HCT116 (cell line): ENCODE results near the gene CYP26B1. TPM values are rescaled to one million over a fixed set of nuclear protein-coding genes. Genes with fewer than 3 reads are reported as not detected.

Experiments used
- ATAC-seq: fragments of 200-7000 bp; cut with Tn5 transposase; 2 replicates; pipeline ENCODE4 v1.9.1; 2020; ENCODE audit warnings: mild to moderate bottlenecking, moderate library complexity
- BruUV-seq: library from RNA; stranded (reverse); fragments of 400-500 nt; replicated peaks from 2 replicates; lab custom pipeline; 2021; lab: Mats Ljungman, UMichigan
- CTCF ChIA-PET: fragments of 300-600 bp; sonication (Branson Sonifier 250); formaldehyde crosslinking; loops from one replicate; lab custom pipeline; 2021; ENCODE audit warnings: antibody characterized with exemption; lab: Charles Lee
- POLR2A ChIA-PET: fragments of 300-600, 350-600 bp; sonication (Branson Sonifier 250); formaldehyde crosslinking; loops from one replicate; lab custom pipeline; 2021; ENCODE audit warnings: antibody characterized with exemption; lab: Charles Lee
- RAD21 ChIA-PET, 2 experiments: fragments of 300-600 bp; sonication (Branson Sonifier 250); formaldehyde crosslinking; loops; one replicate each; lab custom pipeline; 2023; ENCODE audit warnings: low total read pairs in 2 of 2; ENCODE audit not compliant: uncharacterized antibody in 2 of 2, unreplicated experiment in 2 of 2, low non-redundant PET in 1 of 2; lab: Charles Lee
- DNase-seq: peaks from one replicate; pipeline ENCODE4 v3.0.0-alpha.2; 2010; ENCODE audit warnings: low read depth, low spot score
- H2AFZ ChIP-seq: fragments of 200-600 bp; shearing (Covaris generic), sonication (generic); 2 replicates; pipeline ENCODE4 v1.6.1; 2017; ENCODE audit warnings: low read depth, mixed run types, mixed read lengths, antibody characterized with exemption, low read length; ENCODE audit not compliant: poor library complexity, severe bottlenecking
- H3K27ac ChIP-seq: 2 replicates; pipeline ENCODE4 v1.5.1; 2012; ENCODE audit warnings: low read depth, low read length
- H3K27me3 ChIP-seq: fragments of 200-600 bp; sonication (generic); 2 replicates; pipeline ENCODE4 v1.6.1; 2016; ENCODE audit warnings: mixed run types, low read length, mixed read lengths; ENCODE audit not compliant: insufficient read depth
- H3K36me3 ChIP-seq, 2 experiments: fragments of 200-500 bp in 1 of 2; fragments of 200-600 bp in 1 of 2; sonication (Bioruptor generic) in 1 of 2; sonication (generic) in 1 of 2; 2 replicates each; pipeline versions ENCODE4 v1.5.1 to v1.6.1; 2014 to 2016; ENCODE audit warnings: low read length in 2 of 2, inconsistent platforms in 1 of 2, mixed read lengths in 1 of 2, mixed run types in 1 of 2; ENCODE audit not compliant: insufficient read depth in 2 of 2, control insufficient read depth in 1 of 2
- H3K4me1 ChIP-seq, 2 experiments: fragments of 200-600 bp in 1 of 2; sonication (generic) in 1 of 2; 2 replicates each; pipeline versions ENCODE4 v1.5.1 to v1.6.1; 2012 to 2017; ENCODE audit warnings: low read length in 2 of 2, inconsistent platforms in 1 of 2, mild to moderate bottlenecking in 1 of 2, mixed read lengths in 1 of 2, mixed run types in 1 of 2, moderate library complexity in 1 of 2; ENCODE audit not compliant: insufficient read depth in 2 of 2, control insufficient read depth in 1 of 2
- H3K4me2 ChIP-seq: fragments of 200-600 bp; sonication (generic); 2 replicates; pipeline ENCODE4 v1.6.1; 2017; ENCODE audit warnings: mixed run types, low read length, mixed read lengths
- H3K4me3 ChIP-seq, 2 experiments: fragments of 200-600 bp in 1 of 2; sonication (generic) in 1 of 2; replicated peaks in 1 of 2; 2 replicates each; pipeline ENCODE4 v1.5.1; 2011 to 2016; ENCODE audit warnings: low read length in 2 of 2, control low read depth in 1 of 2, low read depth in 1 of 2, mild to moderate bottlenecking in 1 of 2, mixed read lengths in 1 of 2, mixed run types in 1 of 2
- H3K79me2 ChIP-seq: fragments of 200-600 bp; sonication (generic); 2 replicates; pipeline ENCODE4 v1.6.1; 2017; ENCODE audit warnings: mild to moderate bottlenecking, mixed run types, low read length, moderate library complexity, mixed read lengths; ENCODE audit not compliant: insufficient read depth
- H3K9ac ChIP-seq: fragments of 200-600 bp; sonication (generic); 2 replicates; pipeline ENCODE4 v1.6.1; 2016; ENCODE audit warnings: low read length, mixed read lengths
- H3K9me2 ChIP-seq: fragments of 200-600 bp; sonication (generic), shearing (Covaris generic); 2 replicates; pipeline ENCODE4 v1.6.1; 2017; ENCODE audit warnings: mixed run types, mild to moderate bottlenecking, moderate library complexity; ENCODE audit not compliant: insufficient read depth
- H3K9me3 ChIP-seq, 2 experiments: fragments of 200-500 bp in 1 of 2; fragments of 200-600 bp in 1 of 2; sonication (Bioruptor generic) in 1 of 2; sonication (generic) in 1 of 2; 2 replicates each; pipeline ENCODE4 v1.6.1; 2014 to 2017; ENCODE audit warnings: low read length in 2 of 2, mixed read lengths in 2 of 2, inconsistent platforms in 1 of 2, low read depth in 1 of 2, mild to moderate bottlenecking in 1 of 2, mixed run types in 1 of 2, moderate library complexity in 1 of 2; ENCODE audit not compliant: control insufficient read depth in 1 of 2, insufficient read depth in 1 of 2
- H4K20me1 ChIP-seq: fragments of 200-600 bp; sonication (generic), shearing (Covaris generic); 2 replicates; pipeline ENCODE4 v1.6.1; 2017; ENCODE audit warnings: mixed run types, mild to moderate bottlenecking, moderate library complexity; ENCODE audit not compliant: insufficient read depth
- CBX3 ChIP-seq: IDR thresholded peaks from 2 replicates; pipeline ENCODE4 v1.6.1; 2012; ENCODE audit warnings: low read depth
- CEBPB ChIP-seq: IDR thresholded peaks from 2 replicates; pipeline ENCODE4 v1.6.1; 2012; ENCODE audit warnings: low read depth
- EGR1 ChIP-seq: IDR thresholded peaks from 2 replicates; pipeline ENCODE4 v1.6.1; 2012; ENCODE audit warnings: low read depth
- ELF1 ChIP-seq: IDR thresholded peaks from 2 replicates; pipeline ENCODE4 v1.6.1; 2012; ENCODE audit warnings: low read depth, borderline replicate concordance
- EZH2phosphoT487 ChIP-seq: fragments of 200-600 bp; IDR thresholded peaks from 2 replicates; pipeline ENCODE4 v1.6.1; 2018; ENCODE audit warnings: antibody characterized with exemption, borderline replicate concordance
- FOSL1 ChIP-seq: IDR thresholded peaks from 2 replicates; pipeline ENCODE4 v1.6.1; 2012; ENCODE audit warnings: low read depth
- JUND ChIP-seq: IDR thresholded peaks from 2 replicates; pipeline ENCODE4 v1.6.1; 2012
- RAD21 ChIP-seq: IDR thresholded peaks from 2 replicates; pipeline ENCODE4 v1.6.1; 2012; ENCODE audit warnings: low read depth, mild to moderate bottlenecking
- SIN3A ChIP-seq: IDR thresholded peaks from 2 replicates; pipeline ENCODE4 v1.6.1; 2012; ENCODE audit warnings: low read depth
- SP1 ChIP-seq: IDR thresholded peaks from 2 replicates; pipeline ENCODE4 v1.6.1; 2012; ENCODE audit warnings: low read depth
- TCF7L2 ChIP-seq: IDR thresholded peaks from 2 replicates; pipeline ENCODE4 v1.7.0; 2011; ENCODE audit warnings: borderline replicate concordance, inconsistent platforms; ENCODE audit not compliant: insufficient read depth, insufficient read length; ENCODE audit errors: extremely low read depth
- YY1 ChIP-seq: IDR thresholded peaks from 2 replicates; pipeline ENCODE4 v1.6.1; 2011; ENCODE audit warnings: low read length, low read depth, moderate library complexity, mild to moderate bottlenecking; ENCODE audit not compliant: insufficient replicate concordance; ENCODE audit errors: extremely low read depth
- ZNF274 ChIP-seq: fragments of 200-500 bp; sonication (Bioruptor generic); IDR thresholded peaks from 2 replicates; pipeline ENCODE4 v1.6.1; 2014; ENCODE audit warnings: mild to moderate bottlenecking, low read depth, low read length, inconsistent platforms
- intact Hi-C: fragments of 100-400 bp; cut with micrococcal nuclease; formaldehyde crosslinking; loops from 2 replicates; pipeline ENCODE4 v1.10.0; 2022
- total RNA-seq: library from RNA; stranded (reverse); gene quantifications from one replicate; pipeline ENCODE4 v1.2.1, GENCODE V29; 2021; ENCODE audit not compliant: unreplicated experiment
- TF ChIP-seq, protein P1 (sequence below), 3 experiments: fragments of 200-600 bp in 1 of 3; sonication (generic) in 1 of 3; IDR thresholded peaks in 2 of 3; conservative IDR thresholded peaks in 1 of 3; 2 replicates each; pipeline ENCODE4 v1.5.1; 2012 to 2017; ENCODE audit warnings: low read depth in 2 of 3, low read length in 2 of 3, antibody characterized with exemption in 1 of 3, borderline replicate concordance in 1 of 3, control low read depth in 1 of 3, mild to moderate bottlenecking in 1 of 3, mixed read lengths in 1 of 3, mixed run types in 1 of 3, moderate library complexity in 1 of 3; ENCODE audit not compliant: insufficient read depth in 1 of 3
- TF ChIP-seq, protein P2 (sequence below): IDR thresholded peaks from 2 replicates; pipeline ENCODE4 v1.6.1; 2011; ENCODE audit warnings: mild to moderate bottlenecking, low read length, moderate library complexity; ENCODE audit not compliant: insufficient replicate concordance; ENCODE audit errors: extremely low read depth
- TF ChIP-seq, protein P3 (sequence below): IDR thresholded peaks from 2 replicates; pipeline ENCODE4 v1.6.1; 2012

The CYP26B1 gene
- total RNA-seq, 1 experiment from 2014 or later: 21.1 TPM

GRCh38 chr2:72141032-72141645 is 6.5 kb downstream of the CYP26B1 start:
- RAD21 ChIA-PET: no interaction called here

DNA sequence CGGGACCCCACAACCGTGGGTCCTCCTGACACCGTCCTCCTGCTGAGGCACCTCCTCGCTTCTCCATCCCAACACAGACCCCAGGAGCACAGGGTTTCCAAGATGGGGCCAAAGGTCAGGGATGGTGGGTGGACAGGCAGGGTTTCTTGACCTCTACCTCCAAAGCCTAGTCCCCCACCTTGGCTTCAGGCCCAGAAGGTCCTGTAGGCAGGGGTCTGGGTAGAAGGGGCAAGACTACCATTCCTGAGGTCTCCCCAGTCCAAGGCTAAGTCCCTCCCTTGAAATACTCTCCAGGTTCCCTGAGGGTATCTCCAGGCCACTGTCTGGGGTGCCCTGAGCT is 7.1 kb downstream of the CYP26B1 start:
- no peaks in the 10 kb centered on the region for H3K27me3 ChIP-seq
- H3K4me1 ChIP-seq: peaks cover 13 to 25% of the 10 kb centered on the region in 2 experiments
- intact Hi-C loops: no loop called here
- ATAC-seq (no peak), DNase-seq (no peak)
- H2AFZ ChIP-seq: no peak overlapping the region
- no peaks in the 10 kb centered on the region for H4K20me1 ChIP-seq
- no peaks in the 10 kb centered on the region for H3K9me3 ChIP-seq
- H3K4me2 ChIP-seq: no peak overlapping the region
- POLR2A ChIA-PET: no interaction called here
- H3K79me2 ChIP-seq: no peaks in the 10 kb centered on the region
- H3K4me3 ChIP-seq: no peak overlapping the region
- TF ChIP-seq, protein P1, sequence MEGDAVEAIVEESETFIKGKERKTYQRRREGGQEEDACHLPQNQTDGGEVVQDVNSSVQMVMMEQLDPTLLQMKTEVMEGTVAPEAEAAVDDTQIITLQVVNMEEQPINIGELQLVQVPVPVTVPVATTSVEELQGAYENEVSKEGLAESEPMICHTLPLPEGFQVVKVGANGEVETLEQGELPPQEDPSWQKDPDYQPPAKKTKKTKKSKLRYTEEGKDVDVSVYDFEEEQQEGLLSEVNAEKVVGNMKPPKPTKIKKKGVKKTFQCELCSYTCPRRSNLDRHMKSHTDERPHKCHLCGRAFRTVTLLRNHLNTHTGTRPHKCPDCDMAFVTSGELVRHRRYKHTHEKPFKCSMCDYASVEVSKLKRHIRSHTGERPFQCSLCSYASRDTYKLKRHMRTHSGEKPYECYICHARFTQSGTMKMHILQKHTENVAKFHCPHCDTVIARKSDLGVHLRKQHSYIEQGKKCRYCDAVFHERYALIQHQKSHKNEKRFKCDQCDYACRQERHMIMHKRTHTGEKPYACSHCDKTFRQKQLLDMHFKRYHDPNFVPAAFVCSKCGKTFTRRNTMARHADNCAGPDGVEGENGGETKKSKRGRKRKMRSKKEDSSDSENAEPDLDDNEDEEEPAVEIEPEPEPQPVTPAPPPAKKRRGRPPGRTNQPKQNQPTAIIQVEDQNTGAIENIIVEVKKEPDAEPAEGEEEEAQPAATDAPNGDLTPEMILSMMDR (IDR thresholded peaks at IDR 0.05 in 2 of 3, conservative IDR thresholded peaks at IDR 0.05 in 1 of 3; ENCODE audit: borderline replicate concordance in 1 of 3, insufficient read depth in 1 of 3, low read depth in 2 of 3, low read length in 2 of 3): no peak
- no peak for TF ChIP-seq TCF7L2
- no peak for TF ChIP-seq CBX3
- TF ChIP-seq, protein P2, sequence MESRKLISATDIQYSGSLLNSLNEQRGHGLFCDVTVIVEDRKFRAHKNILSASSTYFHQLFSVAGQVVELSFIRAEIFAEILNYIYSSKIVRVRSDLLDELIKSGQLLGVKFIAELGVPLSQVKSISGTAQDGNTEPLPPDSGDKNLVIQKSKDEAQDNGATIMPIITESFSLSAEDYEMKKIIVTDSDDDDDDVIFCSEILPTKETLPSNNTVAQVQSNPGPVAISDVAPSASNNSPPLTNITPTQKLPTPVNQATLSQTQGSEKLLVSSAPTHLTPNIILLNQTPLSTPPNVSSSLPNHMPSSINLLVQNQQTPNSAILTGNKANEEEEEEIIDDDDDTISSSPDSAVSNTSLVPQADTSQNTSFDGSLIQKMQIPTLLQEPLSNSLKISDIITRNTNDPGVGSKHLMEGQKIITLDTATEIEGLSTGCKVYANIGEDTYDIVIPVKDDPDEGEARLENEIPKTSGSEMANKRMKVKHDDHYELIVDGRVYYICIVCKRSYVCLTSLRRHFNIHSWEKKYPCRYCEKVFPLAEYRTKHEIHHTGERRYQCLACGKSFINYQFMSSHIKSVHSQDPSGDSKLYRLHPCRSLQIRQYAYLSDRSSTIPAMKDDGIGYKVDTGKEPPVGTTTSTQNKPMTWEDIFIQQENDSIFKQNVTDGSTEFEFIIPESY: no peak
- TF ChIP-seq YY1: no peak
- no peak for TF ChIP-seq EGR1
- no peak for TF ChIP-seq RAD21
- TF ChIP-seq, protein P3, sequence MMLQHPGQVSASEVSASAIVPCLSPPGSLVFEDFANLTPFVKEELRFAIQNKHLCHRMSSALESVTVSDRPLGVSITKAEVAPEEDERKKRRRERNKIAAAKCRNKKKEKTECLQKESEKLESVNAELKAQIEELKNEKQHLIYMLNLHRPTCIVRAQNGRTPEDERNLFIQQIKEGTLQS: no peak
- no peak for TF ChIP-seq FOSL1
- TF ChIP-seq SP1: no peak
- no peak for TF ChIP-seq SIN3A
- TF ChIP-seq JUND: no peak
- TF ChIP-seq ZNF274: no peak
- no peak for TF ChIP-seq EZH2phosphoT487
- TF ChIP-seq ELF1: no peak
- TF ChIP-seq CEBPB: no peak
- TF ChIP-seq, all 23 proteins: peak for 0
- no peaks in the 10 kb centered on the region for H3K36me3 ChIP-seq
- no peak overlapping the region for H3K9ac ChIP-seq
- no TSS peak for BruUV-seq
- H3K27ac ChIP-seq: no peak overlapping the region
- ChIA-PET CTCF (interaction anchor here (1.4 kb wide), 1 partner anchor 217 kb away, joined by 3 read pairs; no protein-coding TSS in a partner anchor), RAD21 (no interaction called here)
- H3K9me2 ChIP-seq: no peaks in the 10 kb centered on the region

More at GRCh38 chr2:72141032-72141645, 6.5 kb downstream of the CYP26B1 start:
- ChIA-PET CTCF (no interaction called here), POLR2A (no interaction called here)
- BruUV-seq: no TSS peak
- DNase-seq: no peak
- no peaks in the 10 kb centered on the region for H4K20me1 ChIP-seq
- intact Hi-C loops: no loop called here
- H3K4me1 ChIP-seq: peaks cover 16 to 31% of the 10 kb centered on the region in 2 experiments
- no peak overlapping the region for H3K4me2 ChIP-seq
- H3K9me2 ChIP-seq: no peaks in the 10 kb centered on the region
- H3K79me2 ChIP-seq: no peaks in the 10 kb centered on the region
- no peaks in the 10 kb centered on the region for H3K27me3 ChIP-seq
- no peaks in the 10 kb centered on the region for H3K9me3 ChIP-seq
- H3K4me3 ChIP-seq: no peak overlapping the region
- ATAC-seq: no peak
- no peak for TF ChIP-seq EGR1
- TF ChIP-seq, all 23 proteins: peak for 0
- no peaks in the 10 kb centered on the region for H3K36me3 ChIP-seq
- H2AFZ ChIP-seq: no peak overlapping the region
- H3K9ac ChIP-seq: no peak overlapping the region
- H3K27ac ChIP-seq: no peak overlapping the region
